Left kidney (tissue), 8 donors: ENCODE measurements around the gene BFAR. TPM values are rescaled to one million over a fixed set of nuclear protein-coding genes. Genes with fewer than 3 reads are reported as not detected.

Experiments used
- DNase-seq: peaks from one replicate; pipeline ENCODE4 v3.0.0-alpha.2; 2013
- long read RNA-seq, 8 donors: transcript quantifications; one replicate each; lab custom pipeline, GENCODE V29; 2026
- polyA plus RNA-seq: library from polyadenylated mRNA; unstranded; fragments of 120-200 nt; gene quantifications from one replicate; pipeline ENCODE4 v1.2.1, GENCODE V29; 2013; ENCODE audit not compliant: insufficient read length

BFAR gene, protein sequence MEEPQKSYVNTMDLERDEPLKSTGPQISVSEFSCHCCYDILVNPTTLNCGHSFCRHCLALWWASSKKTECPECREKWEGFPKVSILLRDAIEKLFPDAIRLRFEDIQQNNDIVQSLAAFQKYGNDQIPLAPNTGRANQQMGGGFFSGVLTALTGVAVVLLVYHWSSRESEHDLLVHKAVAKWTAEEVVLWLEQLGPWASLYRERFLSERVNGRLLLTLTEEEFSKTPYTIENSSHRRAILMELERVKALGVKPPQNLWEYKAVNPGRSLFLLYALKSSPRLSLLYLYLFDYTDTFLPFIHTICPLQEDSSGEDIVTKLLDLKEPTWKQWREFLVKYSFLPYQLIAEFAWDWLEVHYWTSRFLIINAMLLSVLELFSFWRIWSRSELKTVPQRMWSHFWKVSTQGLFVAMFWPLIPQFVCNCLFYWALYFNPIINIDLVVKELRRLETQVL
- polyA plus RNA-seq = 65.6 TPM
- long read RNA-seq, donor 1, transcript BFAR-203 (4 exons, 1,414 nt) = minor isoform, 5 of 25 reads
- long read RNA-seq, donor 1, transcript BFAR-201 (8 exons, 3,039 nt) = major isoform, 12 of 25 reads
- long read RNA-seq, donor 1, partial matches to known transcripts = 5 of 25 reads
- long read RNA-seq, donor 1, other reads (novel, unspliced or antisense) = 0 of 25 reads
- long read RNA-seq, donor 2, transcript BFAR-201 (8 exons, 3,039 nt) = major isoform, 17 of 21 reads
- long read RNA-seq, donor 2, partial matches to known transcripts = 0 of 21 reads
- long read RNA-seq, donor 2, other reads (novel, unspliced or antisense) = 0 of 21 reads
- long read RNA-seq, donor 3, transcript BFAR-201 (8 exons, 3,039 nt) = major isoform, 5 of 22 reads
- long read RNA-seq, donor 3, transcript BFAR-203 (4 exons, 1,414 nt) = major isoform, 5 of 22 reads
- long read RNA-seq, donor 3, partial matches to known transcripts = 9 of 22 reads
- long read RNA-seq, donor 3, other reads (novel, unspliced or antisense) = 0 of 22 reads
- long read RNA-seq, donor 4, partial matches to known transcripts = 0 of 1 reads
- long read RNA-seq, donor 4, other reads (novel, unspliced or antisense) = 0 of 1 reads
- long read RNA-seq, donor 5, transcript BFAR-203 (4 exons, 1,414 nt) = major isoform, 14 of 32 reads
- long read RNA-seq, donor 5, transcript BFAR-201 (8 exons, 3,039 nt) = minor isoform, 6 of 32 reads
- long read RNA-seq, donor 5, partial matches to known transcripts = 8 of 32 reads
- long read RNA-seq, donor 5, other reads (novel, unspliced or antisense) = 0 of 32 reads
- long read RNA-seq, donor 6, transcript BFAR-201 (8 exons, 3,039 nt) = major isoform, 8 of 25 reads
- long read RNA-seq, donor 6, partial matches to known transcripts = 11 of 25 reads
- long read RNA-seq, donor 6, other reads (novel, unspliced or antisense) = 0 of 25 reads
- long read RNA-seq, donor 7, transcript BFAR-203 (4 exons, 1,414 nt) = minor isoform, 10 of 30 reads
- long read RNA-seq, donor 7, transcript BFAR-201 (8 exons, 3,039 nt) = major isoform, 11 of 30 reads
- long read RNA-seq, donor 7, partial matches to known transcripts = 9 of 30 reads
- long read RNA-seq, donor 7, other reads (novel, unspliced or antisense) = 0 of 30 reads
- long read RNA-seq, donor 8, transcript BFAR-201 (8 exons, 3,039 nt) = major isoform, 7 of 8 reads
- long read RNA-seq, donor 8, partial matches to known transcripts = 0 of 8 reads
- long read RNA-seq, donor 8, other reads (novel, unspliced or antisense) = 0 of 8 reads

DNA sequence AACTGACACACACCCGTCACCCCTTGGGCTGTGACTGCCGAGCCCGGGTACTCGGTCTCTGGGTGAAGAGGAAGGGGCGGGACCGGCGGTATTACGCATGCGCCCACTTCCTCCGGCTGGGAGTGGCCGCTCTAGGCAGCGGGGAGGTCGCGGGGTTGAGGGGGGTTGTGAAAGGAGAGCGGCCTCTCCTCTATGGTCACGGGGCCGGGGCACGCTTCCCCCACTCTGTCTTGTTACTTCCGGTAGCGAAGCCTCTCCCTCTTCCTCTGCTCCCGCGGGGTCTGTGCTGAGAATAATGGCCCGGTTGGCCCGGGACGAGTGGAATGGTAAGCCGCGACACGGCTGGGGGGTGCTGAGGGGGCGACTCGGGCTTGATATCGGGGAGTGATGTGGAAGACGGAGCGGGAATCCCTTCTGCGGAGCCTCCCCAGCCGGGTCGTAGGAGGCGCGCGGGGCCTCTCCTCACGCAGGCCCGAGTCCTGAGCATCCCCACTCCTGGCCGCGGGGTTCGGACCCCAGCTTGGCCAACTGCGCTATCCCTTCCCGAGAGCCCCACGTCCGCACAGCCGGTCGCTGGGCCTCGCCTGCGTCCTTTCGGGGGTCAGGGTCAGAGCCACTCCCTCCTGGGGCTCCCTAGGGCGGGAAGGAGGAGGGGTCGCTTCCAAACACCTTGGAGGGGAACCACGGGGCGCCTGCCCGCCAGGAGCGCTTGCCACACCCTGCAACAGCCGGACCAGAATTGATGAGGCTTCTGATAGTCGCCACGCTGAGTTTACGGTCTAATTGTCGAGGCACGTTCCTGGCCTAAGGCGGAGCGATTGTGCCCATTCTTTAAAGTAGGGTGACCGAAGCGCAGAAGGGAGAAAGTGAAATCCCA, at the start of gene BFAR:
Gene BFAR (plus strand): TSS at position 259 of the 877 bp plus-strand sequence. CDS start 11,396 bp downstream, outside the sequence.
- DNase-seq = peak; percentile 98

DNA sequence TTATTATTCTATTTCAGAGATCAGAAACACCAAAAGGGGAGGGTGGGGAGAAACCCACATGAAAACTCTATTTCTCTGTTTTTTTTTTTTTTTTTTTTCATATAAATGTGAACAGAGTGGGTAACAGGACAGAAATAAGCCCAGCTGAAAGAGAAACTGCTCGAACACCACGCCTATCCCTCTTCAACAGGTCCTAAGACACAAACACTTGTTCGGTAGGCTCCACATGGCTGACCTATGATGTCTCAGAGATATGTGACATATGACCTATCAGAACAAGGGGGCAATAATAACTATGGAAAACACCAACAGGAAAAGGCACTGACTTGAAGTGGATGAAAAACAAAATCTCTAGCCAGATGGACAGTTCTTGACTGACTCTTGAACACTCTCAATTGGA, 47.5 kb upstream of the BFAR start:
- DNase-seq = no peak

DNA sequence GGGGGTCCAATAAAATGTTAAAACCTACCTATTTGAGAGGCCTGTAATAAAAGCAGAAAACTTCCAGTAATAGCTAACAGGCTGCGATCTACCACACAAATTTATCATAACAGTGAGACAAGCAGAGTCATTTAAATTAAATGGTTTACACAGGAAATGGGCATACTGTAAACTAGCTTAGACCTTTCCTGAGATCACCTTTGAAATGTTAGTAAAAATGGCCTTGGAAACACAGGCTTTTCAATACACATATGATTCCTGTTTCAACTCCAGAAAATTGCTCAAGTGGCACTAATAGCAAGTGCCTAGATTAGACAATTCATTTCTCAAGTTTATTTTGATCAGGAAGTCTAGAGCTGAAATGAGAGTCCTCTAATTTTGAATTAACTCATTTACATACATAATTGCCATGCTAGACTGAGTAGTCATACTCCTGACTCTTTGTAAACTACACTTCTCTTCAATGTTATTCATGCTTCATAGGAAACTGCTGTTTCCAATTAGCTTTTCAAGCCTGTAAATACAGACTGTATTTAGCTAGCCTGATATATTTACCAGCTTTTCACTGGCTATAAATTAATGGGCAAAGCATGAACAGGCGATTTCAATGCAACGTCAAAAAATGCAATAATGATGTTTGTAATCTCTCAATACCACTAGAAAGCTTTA, 46.0 kb upstream of the BFAR start:
- no peak for DNase-seq

DNA sequence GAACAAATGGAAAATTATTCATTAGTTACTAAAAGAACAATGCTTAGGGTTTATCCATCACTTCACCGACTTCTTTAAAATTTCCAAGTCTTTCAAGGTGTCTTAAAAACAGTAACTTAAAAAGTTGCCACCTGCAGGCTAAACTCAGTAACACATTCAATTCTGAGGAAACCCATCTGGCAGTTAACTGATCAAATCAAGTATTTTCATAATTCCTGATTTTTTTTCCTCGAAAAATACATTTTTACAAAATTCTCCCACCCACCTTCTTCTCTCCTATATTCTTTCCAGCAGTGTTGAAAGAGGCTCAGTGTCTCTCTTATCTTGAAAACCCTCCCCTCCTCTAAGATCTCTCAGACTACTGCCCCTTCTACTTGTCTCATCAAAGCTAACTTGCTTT, 32.6 kb upstream of the BFAR start:
- no peak for DNase-seq

DNA sequence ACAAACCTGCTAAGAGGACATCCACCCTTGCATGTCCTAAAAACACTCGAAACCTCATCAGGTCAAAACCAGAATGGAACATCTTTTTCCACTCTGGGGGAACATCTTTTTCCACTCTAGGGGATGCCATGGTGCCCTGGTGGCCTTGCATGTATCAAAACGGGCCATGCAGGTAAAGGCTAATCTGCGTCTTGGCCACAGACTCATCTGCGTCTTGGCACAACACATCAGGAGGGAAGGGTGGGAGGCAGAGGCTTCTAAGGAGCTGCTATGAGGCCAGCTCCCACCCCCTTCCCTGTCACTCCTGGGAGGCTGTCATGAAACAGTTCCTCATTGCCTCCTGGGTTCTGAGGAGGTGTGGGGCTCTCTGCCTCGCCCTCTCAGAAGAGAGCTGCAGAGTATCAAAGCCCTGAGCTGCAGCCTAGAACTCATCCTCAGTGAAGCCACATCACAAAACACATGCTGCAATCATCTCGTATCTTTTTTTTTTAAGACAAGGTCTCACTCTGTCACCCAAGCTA, 30.2 kb upstream of the BFAR start:
- DNase-seq = no peak

DNA sequence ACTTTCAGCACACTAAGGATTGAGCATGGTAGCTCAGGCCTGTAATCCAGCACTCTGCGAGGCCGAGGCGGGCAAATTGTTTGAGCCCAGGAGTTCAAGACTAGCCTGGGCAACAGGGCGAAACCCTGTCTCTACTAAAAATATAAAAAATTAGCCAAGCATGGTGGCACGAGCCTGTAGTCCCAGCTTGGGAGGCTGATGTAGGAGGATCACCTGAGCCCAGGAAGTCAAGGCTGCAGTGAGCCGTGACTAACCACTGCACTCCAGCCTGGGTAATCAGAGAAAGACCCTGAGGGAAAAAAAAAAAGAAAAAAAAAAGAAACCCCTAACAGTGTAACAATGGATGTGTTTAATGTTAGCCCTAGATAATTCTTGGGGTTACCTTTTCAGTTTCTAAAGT, 26.6 kb upstream of the BFAR start:
- DNase-seq = no peak

DNA sequence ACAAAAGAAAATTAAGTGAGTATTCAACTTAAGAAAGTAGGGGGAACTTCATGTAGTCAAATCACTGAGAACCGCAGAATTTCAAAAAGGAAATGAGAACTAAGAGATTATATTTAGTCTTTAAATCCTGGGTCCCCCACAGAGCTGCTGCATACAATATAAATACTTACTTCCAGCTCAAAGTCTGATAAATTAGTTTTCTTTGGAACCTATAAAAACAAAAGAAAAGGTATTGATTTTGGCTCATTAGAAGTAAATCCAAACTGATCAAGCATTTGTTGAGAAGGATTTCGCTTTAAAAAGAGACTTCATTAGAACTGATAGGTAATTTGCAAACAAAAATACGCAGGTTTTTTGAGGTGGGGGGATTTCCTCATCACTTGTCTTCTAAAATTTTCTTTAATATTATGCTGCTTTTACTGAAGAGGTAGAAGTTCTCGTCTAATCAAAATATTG, 24.6 kb upstream of the BFAR start:
- DNase-seq = no peak

DNA sequence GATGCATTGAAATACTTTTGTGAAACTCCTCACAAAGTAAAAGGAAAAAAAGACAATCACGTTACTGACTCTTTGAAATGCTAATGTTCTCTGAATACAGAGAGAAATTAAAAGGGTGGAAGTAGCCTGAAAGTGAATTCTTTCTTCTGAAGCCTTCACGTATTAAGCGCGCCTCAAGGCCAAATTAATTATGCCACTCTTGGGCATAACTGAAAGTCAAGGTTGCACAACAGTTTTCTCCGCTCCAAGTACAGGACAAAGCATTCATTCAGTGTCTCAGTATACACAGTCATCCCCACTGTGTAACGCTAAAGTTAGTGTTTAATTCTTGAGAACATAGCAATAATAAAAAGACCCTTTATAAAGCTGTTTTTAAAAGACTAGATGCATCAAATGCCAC, 24.1 kb upstream of the BFAR start:
- no peak for DNase-seq

DNA sequence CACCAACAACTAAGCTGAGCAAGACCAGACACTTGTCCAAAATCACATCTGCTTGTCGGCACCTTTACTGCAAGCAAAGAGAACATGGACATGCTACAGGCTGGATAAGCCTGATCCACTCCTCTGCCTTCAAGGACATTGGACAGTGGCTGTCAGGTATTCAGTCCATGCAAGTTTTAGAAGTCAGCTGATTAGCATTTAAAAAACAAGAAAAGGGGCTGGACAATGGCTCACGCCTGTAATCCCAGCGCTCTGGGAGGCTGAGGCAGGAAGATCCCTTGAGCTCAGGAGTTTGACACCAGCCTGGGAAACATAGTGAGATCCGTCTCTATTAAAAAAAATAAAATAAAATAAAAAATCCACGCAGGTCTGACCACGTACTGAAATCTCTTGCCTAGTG, 23.0 kb upstream of the BFAR start:
- no peak for DNase-seq

DNA sequence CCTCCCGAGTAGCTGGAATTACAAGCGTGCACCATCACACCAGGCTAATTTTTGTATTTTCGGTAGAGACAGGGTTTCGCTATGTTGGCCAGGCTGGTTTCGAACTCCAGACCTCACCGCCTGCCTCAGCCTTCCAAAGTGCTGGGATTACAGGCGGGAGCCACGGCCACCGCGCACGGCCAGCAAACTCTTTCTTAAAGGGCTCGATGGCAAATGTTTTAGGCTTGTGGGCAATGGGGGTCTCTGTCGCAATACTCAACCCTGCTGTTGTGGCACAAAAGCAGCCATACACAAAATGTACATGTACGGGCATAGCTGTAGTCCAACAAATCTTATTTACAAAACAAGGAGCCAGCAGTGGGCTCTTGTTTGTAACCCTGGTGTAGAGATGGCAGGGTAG, 21.1 kb upstream of the BFAR start:
- no peak for DNase-seq

DNA sequence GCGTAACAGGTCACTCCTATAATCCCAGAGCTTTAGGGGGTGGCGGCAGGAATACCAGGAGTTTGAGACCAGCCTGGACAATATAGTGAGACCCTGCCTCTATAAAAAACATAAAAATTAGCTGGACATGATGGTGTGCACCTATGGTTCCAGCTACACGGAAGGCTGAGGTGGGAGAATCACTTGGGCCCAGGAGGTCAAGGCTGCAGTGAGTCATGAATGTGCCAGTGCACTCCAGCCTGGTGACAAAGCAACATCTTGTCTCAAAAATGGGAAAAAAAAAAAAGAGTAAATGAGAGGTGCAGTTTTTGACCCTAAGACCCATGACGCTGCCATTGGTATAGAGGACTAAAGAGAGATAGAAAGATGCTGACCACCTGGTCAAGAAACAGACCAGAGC, 18.8 kb upstream of the BFAR start:
- no peak for DNase-seq

DNA sequence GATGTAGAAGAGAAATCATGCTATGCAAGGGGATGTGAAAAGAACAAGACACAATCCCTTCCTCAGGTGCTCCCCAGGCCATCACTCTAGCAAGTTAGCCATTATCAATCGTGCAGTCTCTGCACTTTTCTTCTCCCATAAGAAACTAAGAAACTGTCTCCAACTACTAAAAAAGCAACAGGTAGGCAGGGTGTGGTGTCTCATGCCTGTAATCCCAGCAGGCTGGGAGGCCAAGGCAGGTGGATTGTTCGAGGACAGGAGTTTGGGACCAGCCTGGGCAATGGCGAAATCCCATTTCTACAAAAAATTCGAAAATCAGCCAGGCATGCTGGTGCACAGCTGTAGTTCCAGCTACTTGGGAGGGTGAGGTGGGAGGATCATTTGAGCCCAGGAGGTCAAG, 16.5 kb upstream of the BFAR start:
- DNase-seq = no peak

DNA sequence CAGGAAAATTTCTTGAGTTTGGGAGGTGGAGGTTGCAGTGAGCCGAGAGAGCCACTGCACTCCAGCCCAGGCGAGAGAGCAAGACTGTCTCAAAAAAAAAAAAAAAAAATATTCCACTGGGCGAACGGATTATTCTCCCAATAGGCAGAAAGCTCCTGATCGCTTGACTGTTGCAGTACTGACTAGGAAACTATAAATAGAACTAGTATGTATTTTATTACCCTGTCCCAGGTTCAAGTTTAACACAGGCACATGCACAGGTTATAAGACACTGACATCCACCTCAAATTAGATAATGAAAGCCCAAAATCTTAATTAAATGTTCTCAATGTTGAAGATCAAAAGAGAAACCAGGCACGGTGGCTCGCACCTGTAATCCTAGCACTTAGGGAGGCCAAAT, 14.2 kb upstream of the BFAR start:
- no peak for DNase-seq

DNA sequence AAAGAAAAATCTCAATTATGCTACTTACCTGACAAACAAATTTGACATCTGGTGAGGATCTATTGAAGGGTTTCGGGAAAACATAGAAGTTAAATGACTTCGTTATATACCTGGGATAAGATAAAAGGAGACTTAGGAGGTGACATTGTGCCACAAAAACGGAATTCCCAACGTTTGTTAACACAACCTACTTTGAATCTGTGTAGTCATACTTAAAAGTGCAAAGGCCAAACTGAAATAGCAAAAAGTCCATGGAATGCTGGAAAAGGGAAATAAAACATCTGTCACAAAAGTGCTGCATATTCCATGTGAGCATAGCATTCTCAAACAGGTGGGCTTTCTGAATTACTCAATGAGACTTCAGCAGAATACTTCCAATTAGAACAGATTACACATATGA, 5.7 kb upstream of the BFAR start:
- DNase-seq = no peak

DNA sequence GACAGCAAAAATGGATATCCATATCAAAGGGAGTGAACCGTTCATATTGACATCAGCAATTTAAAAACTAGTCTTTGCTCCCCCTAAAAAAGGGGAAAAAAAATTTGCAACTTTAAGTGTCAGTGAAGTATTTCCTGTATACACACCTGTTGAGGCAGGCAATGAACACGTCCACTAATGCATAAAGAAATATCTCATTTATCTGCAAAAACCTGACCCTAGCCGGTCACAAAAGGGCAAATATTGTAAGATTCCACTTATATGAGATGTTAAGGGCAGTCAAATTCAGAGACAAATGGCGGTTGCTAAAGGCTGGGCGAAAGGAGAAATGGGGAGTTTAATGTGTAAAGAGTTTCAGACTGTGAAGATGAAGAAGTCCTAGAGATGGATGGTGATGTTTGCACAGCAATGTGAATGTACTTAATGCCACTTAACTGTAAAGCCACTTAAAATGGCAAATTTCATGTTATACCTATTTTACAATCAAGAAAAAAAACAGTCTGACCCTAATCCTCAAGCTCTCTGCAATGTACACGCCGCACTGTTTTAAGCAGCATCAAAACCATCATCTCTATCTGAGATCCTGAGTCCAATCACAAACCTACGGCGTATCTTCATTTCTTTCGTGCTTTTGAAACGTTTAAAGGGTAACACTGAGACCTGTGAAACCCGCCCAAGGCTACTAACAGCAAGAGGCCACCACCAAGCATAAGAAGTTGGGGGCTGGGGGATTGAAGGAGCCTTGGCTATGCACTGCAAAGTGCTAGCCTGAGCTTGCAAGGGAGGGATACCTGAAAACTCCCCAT, 3.7 kb upstream of the BFAR start:
- DNase-seq = no peak

DNA sequence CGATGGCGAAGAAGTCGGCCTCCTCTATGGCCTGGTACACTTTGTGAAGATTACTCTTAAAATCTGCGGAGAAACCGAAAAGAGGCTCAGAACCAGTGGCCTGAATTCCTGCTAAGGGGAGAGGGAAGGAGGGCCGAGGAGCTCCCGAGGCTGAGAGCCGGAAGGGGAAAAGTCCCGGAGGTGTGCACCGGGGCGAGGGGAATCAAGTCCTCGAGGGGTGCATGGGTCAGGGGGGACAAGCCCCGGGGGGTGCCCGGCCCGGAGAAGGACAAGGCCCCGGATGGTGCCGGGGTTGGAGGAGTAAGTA, 3.2 kb upstream of the BFAR start:
- no peak for DNase-seq

DNA sequence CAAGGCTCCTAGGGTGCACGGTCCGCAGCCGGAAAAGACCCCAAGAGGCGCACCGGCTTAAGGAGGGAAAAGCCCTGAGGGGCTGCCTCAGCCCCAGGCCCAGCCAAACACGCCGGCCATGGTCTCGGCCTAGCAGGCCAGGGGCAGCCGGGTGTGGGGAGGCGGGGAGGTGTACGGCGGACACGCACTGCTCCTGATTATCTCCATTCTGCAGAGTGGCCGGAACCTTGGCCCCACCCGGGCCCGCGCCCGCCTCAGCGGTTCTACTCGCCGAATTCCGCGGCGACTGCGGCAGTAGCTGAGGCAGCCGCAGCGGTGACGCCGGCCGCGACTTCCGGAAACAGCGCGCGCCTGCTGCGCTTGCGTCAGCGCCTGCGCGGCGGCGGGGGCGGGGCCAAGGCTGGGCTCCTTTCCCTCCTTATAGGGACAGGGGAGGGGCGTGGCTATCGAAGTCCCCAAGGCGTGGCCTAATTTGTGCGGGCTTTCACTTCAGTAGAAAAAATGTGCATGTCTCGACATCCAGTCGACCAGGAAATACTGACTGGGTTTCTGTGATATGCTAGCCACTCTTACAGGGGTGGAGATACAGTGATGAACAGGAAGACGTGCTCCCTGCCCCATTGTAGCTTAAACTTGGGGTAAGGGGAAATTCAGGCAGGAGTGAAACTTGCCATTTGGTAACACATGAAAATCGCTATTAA, 2.7 kb upstream of the BFAR start, which contains the start of gene PARN:
Gene PARN (minus strand): TSS at position 342 of the 701 bp plus-strand sequence. CDS start 135 bp downstream, at position 207.
- peak; percentile 93 for DNase-seq
